HG02763 (cell line): ENCODE results near the gene MS4A15.
"Not testable (repeated sequence)": the region's sequence is repeated elsewhere in the genome, so short reads cannot be mapped to it uniquely, and the experiment has no call there.

ENCODE experiments used
- ATAC-seq: cut with Tn5 transposase; IDR thresholded peaks from one replicate; pipeline ENCODE4 v1.9.1; 2021; ENCODE audit warnings: mild to moderate bottlenecking, moderate library complexity; ENCODE audit not compliant: unreplicated experiment

Gene MS4A15, protein sequence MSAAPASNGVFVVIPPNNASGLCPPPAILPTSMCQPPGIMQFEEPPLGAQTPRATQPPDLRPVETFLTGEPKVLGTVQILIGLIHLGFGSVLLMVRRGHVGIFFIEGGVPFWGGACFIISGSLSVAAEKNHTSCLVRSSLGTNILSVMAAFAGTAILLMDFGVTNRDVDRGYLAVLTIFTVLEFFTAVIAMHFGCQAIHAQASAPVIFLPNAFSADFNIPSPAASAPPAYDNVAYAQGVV

GRCh38 chr11:60756307-60757032, at the start of gene MS4A15:
Gene MS4A15, plus strand, starts transcription at chr11:60756867. Its CDS starts 6,867 bp downstream, at chr11:60763734.
- ATAC-seq, result no peak

DNA sequence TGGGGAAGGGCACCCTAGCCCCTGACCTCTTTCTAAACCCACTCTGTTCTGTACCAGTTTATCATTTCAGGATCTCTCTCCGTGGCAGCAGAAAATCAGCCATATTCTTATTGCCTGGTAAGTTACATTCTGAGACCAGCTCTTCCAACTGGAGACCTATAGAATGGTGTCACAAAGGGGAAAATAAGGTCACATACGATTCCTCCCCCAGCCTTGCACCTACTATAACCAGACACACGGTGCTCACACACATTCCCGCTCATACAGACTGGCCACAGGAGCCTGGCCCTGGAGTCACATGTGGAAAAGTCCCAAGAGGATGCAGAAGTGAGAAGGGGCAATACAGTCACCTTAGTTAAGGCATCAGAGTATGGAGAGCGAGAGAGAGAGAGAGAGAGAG, 49.7 kb upstream of the MS4A15 start:
- ATAC-seq, result no peak

GRCh38 chr11:60710482-60710881, 46.2 kb upstream of the MS4A15 start:
- ATAC-seq, result no peak

DNA sequence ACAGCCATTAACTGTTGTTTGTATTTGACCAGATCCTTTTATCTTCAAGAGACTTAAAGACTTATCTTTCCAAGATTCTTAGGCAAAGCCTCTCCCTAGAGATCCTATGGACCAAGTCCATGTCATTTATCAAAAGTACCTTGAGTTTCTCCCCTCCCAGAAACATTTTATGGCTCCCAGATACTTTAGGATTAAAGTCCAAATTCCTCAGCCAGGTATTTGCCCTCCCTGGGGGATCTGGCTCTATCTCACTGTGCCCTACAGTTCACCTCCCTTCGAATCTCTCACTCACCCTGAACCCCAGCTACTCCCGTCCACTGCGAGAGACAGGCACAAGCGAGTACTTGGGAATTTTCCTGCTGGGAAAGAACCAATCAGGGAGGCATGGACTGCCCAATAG, 45.4 kb upstream of the MS4A15 start:
- no peak for ATAC-seq

- not testable (repeated sequence) for ATAC-seq
These were observed 43.2 kb upstream of the MS4A15 start for GRCh38 chr11:60713423-60713822.

DNA sequence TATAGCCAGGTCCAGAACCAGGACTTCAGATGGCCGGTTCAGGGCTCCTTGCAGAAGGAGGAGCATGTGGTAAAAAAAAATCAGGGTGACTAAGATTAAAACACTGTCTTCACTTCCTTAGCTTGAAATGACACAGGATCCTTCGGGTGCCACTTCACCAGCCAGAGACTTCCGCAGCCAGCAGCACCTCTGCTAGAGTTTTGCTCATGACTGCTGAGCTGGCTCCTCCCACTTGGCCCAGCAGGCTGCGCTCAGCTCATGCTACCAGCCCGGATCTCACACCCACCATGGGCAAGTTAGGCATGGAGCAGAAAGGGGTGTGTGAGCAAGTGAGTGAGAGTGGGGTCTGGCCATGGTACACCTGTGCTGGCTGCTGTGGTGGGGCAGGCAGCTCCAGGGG, 38.7 kb upstream of the MS4A15 start:
- no peak for ATAC-seq

DNA sequence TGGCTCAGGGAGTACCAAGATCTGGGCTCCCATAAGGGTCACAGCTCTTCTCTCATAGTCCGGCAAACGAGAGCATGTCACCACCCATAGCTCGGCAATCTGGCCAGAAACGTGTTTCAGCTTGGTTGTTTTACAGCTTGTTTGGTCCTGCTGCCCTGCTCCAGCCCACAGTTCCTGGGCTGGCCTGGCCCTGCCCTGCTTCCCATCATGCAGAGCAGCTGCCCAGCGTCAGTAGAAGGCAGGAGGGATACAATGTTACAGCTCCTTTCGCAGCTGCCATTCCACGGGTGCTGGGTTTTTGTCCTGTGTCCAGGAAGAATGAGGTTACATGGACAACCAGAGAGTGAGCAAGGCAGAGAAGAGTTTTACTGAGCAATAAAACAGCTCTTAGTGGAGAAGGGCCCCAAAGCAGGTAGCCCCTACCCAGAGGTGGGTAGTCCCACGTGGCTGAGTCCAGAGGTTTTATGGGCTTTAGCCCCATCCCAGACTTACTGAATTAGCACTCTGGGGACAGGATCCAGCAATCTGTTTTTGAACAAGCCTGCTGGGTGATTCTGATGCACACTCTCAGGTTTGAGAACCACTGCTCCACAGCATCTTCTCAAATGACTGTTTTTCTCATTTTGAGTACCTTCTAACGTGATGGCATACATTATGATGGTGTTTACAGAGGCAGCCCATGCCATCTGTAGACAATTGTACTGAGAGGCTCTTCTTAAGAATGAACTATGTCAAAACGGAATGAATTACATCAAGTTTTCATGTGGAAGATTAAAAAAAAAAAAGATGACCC, 37.9 kb upstream of the MS4A15 start:
- no peak for ATAC-seq

DNA sequence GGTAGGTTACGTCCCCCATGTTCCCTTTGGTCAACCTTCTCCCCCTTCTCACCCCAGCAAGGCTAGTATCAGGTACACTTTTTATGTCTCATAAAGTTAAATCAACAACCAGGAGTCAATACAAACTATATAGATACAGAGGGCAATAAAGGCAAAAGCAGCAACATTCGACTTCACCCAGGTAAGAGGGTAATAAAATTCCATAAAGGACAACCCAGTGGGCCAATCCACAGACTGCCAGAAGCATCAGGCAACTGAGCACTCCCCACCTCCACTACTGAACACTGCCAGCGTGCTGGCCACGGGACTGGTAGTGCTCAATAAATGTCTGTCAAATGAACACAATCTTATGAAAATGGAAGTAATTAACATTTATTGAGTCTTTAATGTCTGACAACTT, 37.3 kb upstream of the MS4A15 start:
- no peak for ATAC-seq

- no peak for ATAC-seq
These were observed 36.2 kb upstream of the MS4A15 start for GRCh38 chr11:60720460-60720859.

- ATAC-seq, result no peak
These were observed 32.2 kb upstream of the MS4A15 start, which contains the start of gene MS4A18 for GRCh38 chr11:60724420-60724819. Gene MS4A18, plus strand, starts transcription at chr11:60724720.

DNA sequence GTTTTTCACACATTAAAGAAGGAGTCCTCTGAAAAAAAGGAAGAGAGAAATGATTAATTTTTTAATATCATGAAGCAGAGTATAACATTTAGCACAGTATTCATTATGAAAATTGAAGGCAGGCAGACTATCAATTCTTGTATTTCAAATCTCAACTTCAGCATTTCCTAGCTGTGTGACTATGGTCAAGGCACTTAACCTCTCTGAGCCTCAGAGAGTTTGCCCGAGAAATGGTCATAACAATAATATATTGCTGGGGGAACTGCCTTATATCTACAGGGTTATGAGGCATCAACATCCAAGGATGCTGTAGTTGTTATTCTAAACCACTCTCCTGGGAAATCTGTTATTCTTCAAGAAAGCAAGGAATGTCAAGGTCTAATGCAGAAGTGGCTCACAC, 31.1 kb upstream of the MS4A15 start:
- ATAC-seq, result no peak

GRCh38 chr11:60731586-60731985, 25.1 kb upstream of the MS4A15 start:
- no peak for ATAC-seq

GRCh38 chr11:60734279-60734678, 22.4 kb upstream of the MS4A15 start:
- ATAC-seq, result no peak

GRCh38 chr11:60739114-60739513, 17.6 kb upstream of the MS4A15 start:
- ATAC-seq, result no peak

DNA sequence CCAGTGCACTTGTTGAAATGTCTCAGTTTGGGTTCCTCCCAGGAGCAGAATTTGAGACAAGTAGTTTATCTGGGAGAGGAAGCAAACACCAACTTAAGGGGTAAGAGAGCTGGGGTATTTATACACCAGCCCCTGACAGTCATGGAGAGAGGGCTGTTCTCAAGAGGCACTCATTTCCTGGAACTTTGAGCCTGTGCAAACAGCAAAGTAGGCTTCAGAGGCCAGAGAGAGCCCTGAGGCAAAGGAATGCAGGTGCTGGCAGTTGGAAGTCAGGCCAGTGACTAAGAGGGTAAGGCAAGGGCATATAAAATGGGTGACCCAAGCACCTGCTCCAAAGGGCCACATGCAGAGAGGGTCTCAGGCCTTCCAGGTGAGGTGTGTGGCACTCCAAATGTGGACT, 16.1 kb upstream of the MS4A15 start:
- ATAC-seq, result no peak

- no peak for ATAC-seq
These were observed 15.2 kb upstream of the MS4A15 start for GRCh38 chr11:60741421-60741820.

- no peak for ATAC-seq
These were observed 13.6 kb upstream of the MS4A15 start for GRCh38 chr11:60743058-60743457.

DNA sequence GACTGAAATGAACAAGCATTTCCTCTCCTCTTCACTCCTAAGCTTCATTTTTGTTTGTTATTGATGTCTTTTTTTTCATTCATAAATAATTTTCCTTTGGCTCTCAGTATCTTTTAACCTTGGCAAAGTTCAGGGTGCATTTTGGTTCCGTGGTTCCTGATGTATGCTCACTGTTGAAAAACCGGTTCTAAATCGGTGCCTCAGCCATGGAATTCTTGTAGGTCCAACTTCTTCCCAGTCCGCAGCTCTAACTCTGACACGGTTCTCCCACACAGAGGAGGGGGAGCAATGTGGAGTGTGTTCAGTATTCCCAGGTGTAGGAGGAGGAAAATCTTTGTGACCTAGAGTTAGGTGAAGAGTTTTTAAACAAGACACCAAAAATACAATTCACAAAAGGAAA, 12.6 kb upstream of the MS4A15 start:
- no peak for ATAC-seq

- no peak for ATAC-seq
These were observed 9.3 kb upstream of the MS4A15 start for GRCh38 chr11:60747359-60747873.

- ATAC-seq, result no peak
These were observed 8.4 kb upstream of the MS4A15 start for GRCh38 chr11:60748225-60748624.

- ATAC-seq, result no peak
These were observed 7.8 kb upstream of the MS4A15 start for GRCh38 chr11:60748821-60749220.

- no peak for ATAC-seq
These were observed 5.8 kb upstream of the MS4A15 start for GRCh38 chr11:60750911-60751310.
